NCI-H524 (cell line): ENCODE results near the gene TANGO2.
A peak's percentile ranks its signal among the peaks of the same experiment; 100 is the strongest.

Source experiments
- DNase-seq, 2 experiments: peaks; one replicate each; lab custom pipeline; 2025; lab: John Stamatoyannopoulos, UW

TANGO2 gene

DNA sequence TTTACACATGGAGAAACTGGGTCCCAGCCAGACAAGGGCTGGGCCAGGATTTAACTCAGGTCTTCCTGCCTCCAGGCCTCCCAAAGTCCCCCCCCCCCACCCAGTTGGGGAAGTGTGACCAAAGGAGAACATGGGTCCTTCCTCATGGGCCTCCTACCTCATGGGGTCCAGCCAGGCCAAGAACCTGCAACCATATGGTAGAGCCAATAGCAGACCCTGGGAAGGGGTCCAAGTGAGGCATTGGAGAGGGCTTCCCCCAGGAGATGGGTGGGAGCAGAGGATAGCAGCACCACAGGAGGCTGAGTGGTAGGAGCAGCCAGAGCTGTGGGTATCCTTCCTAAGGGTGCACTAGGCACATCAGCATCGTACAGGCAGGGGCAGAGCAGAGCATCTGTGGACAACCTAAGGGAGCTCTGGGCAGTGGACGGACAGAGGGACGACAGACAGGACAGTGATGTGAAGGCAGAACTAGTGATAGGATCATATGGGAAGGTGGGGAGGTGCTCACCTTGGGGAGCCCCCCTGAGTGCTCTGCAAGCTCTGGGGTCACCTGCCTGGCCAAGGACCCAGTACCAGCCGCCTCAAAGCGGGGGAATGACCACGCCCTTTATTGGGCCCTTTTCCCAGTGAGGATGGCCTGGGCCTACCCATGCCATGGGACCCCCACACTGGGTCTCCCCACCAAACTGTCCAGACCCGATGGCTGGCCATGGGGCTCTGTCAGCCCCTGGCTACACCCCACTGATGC lies 8.7 kb upstream of the TANGO2 start:
- DNase-seq: no peak

DNA sequence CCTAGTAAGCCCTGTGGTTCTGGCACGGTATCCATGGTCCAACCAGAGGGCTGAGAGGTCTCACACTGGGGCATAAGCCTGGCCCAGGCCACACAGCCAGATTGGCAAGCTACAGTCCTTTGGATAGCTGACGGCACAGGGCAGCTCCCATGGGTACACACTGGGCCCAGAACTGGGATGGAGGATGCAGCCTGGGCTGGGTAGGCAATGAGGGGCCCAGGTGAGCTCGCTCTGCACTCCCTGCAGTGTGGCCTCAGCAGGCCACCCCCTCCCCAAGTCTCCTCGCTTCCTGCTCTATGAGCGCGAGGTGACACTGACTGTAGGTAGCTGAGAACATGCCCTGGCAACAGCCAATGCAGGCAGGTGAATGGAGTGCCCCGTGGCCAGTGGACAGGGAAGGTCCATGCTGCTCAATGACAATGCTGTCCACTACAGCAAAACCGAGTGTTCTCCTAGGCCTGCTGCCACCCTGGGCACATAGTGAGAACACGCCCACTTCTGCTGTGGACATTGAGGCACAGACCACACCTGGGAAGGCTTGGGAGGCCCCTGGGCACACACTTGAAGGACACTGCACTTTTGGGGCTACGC lies 8.1 kb upstream of the TANGO2 start:
- DNase-seq: no peak

DNA sequence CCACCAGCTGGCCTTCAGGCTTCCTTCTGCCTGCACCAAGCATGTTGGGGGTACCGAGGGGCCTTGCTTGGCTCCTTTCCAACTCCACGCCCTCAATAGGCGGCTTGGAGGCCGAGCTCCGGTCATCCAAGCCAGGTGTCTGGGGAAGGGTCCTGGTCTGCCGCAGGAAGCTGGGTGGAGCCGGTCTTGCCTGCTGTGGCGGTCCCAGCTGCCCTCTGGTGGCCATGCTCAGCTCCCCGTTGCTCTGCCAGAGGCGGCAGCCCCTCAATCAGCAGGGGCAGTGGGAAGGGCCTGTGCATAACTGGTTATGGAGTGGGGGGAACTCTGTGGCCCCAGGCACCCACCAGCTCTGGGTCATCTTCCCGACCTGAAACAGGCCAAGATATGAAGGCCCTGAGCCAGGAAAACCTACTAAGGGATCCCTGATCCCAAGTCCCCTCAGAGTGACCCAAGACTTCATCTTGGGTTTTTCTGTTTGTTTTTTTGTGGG lies 7.5 kb upstream of the TANGO2 start:
- DNase-seq: peak in 1 of 2 experiments; percentile 71

DNA sequence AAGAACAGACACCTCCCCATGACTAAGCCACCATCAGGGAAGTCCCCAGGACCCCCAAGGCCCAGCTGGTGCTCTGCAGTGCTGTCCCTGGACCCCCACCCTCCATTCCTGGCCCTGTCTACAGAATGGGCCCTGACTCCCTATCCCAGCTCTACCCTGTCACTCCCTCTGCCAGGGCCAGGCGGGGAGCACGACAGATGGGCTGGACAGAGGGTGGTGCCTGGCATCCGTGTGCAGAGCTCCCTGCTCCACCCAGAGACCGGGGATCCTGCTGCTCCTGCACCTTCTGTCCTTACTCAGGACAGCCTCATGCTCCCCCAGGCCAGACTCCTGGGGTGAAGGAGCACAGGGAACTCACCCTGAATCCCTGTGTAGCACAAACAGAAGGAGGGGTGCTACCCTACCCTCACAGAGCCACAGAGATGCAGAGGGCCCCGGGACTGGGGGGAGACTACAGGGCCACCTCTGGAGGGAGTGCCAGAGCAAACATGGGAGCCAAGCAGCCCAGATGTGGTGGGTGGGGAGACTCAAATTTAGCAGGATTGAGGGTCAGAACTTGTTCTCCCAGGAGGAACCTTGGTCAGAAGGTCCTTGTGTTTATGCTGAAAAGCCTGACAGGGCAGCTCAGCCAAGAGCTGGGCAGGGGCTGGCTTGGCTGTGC lies 6.3 kb upstream of the TANGO2 start:
- DNase-seq: peak; percentile 38 to 72

DNA sequence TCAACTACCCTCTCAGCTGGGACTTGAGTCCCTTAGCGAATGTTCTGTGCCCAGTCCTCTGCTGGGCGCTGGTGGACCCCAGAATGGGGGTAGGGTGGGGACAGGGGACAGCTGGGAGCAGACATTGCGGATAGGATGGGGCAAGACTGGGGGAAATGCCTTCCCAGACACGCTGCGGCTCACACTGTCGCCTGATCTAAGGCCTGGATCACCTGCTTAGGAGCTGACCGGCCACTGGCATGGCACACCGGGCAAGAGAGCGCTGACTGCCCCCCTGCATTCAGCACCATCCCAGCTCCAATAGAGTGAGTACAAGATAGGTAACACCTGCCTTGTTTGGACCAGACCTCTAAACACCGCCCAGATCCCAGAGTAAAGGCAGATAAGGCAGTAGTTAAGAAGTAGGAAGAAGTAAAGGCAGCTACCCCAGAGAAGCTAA lies 5.7 kb upstream of the TANGO2 start:
- DNase-seq: no peak

DNA sequence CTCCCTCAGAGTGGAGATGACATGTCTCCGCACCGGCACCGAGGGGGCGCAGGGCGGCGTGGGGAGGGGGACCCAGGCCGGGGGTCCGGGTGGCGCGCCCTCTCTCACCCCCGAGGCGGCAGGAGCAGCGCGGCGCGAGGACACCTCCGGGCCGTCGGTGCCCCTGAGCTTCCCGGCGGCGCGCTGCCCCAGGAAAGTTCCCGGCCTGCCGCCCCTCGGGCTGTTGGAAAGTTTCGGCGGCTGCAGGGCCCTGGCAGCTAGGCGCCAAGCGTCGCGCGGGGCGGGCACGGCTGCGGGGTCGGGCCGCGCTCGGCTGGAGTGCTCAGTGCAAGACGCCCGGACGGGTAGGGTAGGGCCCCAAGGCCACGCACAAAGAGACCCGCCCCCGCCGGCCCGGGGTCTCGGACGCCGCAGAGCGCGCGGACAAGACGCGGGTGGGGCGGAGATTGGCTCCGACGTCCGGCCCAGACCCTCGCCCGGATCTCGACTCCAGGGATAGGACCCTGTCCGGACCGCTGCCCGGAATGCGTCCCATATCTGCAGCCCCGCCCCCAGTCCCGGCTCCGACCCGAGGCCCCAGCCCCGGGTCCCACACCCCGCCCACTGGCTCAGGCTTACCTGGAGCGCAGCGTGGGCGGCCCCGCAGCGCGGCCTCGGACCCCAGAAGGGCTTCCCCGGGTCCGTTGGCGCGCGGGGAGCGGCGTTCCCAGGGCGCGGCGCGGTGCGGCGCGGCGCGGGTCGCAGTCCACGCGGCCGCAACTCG lies 4.8 kb upstream of the TANGO2 start:
- peak in 1 of 2 experiments; percentile 47 for DNase-seq

DNA sequence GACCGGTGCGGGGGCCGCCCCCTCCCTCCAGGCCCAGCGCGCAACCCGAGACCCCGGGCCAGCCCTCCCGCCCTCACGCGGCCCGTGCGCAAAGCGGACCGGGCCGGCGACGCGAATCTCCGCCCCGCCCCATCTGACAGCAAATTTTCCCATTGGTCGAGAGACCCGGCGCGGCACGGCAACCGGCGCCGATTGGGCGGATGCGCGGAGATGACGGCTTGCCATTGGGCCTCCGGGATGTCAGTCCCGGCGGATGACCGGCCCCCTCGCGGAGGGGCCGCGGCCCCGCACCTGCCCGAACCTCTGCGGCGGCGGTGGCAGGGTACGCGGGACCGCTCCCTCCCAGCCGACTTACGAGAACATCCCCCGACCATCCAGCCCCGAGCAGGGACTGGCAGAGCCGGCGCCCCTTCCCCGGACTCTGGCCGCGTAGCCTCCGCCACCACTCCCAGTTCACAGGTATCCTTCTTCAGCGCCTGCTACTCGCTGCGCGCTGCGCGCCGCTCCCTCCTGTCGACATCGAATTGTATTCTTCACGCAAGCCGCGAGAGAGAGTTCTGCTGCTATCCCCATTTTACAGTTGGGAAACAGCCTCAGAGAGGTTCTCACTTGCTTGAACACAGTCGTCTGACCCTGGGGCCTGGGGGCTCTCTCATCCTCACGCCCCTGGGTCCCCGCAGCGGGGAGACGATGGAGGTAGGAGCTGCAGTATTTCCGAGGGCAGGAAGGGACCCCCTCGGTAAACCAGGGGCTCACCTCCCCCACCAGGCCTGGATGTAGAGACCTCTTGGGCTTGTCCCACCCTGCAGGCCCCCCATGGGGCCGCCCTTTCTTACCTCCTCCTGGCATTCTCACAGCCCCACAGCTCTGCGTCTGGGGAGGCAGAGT lies 3.9 kb upstream of the TANGO2 start, which contains the start of gene ARVCF:
Gene ARVCF (minus strand): TSS at position 90 of the 888 bp plus-strand sequence. CDS start 26,029 bp downstream, outside the sequence.
- DNase-seq: peak; percentile 78 to 93

DNA sequence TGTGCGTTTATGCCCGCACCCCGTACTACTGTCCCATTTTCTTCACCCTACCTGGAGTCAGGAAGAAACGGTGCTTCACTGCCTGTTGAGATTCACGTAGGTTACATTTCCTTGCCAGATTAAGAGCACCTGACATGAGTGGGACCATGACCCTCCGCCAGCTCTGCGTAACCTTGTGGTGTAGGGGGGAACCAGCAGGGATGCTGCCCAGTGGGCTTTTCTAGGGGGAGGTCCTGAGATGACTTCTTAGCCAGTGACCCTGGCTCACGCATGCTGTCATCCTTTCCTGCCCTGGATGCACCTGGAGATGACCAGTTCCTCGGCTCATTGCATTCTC lies 3.3 kb upstream of the TANGO2 start:
- no peak for DNase-seq

DNA sequence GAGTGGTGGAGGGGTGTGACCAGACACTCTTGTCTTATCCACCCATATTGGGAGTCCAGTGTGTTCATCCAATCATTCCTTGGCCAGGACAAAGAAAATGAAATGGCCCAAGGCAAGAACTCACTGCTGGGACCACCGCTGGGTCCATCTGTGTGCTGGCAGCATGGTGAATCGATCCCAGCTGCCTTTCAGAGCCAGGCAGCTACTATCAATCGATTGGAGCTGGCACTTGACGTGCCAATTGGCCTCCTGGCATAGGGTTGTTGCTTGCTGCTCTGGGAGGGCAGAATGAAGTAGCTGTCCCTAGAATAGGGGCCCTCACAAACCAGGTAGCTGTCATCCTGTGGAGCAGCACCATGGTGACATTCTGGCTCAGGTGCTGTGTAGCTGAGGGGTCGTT lies 2.9 kb upstream of the TANGO2 start:
- DNase-seq: no peak

DNA sequence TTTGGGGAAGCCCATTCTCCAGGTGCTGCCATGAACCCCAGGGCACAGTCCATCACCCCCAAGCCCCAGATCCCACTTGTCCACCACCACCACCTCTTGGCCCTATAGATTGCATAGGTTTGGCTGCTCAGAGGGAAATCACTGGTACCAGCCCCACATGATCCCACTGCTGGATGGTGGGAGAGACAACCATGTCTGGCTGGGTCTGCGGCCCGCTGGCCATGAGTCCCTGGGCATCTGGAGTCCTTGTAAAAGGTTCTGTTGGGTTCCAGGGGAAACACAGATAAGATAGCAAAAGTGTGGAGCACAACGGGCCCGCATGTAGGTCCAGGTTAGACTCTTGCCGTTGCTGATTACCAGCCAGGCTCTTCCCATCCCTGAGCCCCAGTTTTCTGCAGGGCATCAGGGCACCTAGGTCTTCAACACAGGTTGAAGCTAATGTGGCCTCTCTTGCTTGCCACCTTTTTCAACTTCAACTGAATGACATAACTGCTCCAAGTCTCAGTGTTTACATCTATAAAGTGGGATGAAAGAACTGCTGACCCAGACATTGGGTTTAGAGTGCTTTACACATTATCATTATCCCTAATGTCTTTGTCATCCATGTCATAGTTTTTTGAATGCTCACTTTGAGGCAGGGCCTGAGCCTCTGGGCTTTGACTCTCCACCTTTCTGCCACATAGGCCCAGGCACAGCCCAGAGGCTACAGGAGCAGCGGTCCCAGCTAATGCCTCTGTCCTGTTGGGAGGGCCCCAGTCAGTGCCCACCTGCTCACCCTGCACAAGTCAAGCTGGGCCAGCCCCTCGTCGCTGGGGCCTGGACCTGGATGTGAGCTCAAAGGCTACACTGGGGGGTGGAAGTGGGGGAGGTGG lies 1.0 kb upstream of the TANGO2 start:
- no peak for DNase-seq

DNA sequence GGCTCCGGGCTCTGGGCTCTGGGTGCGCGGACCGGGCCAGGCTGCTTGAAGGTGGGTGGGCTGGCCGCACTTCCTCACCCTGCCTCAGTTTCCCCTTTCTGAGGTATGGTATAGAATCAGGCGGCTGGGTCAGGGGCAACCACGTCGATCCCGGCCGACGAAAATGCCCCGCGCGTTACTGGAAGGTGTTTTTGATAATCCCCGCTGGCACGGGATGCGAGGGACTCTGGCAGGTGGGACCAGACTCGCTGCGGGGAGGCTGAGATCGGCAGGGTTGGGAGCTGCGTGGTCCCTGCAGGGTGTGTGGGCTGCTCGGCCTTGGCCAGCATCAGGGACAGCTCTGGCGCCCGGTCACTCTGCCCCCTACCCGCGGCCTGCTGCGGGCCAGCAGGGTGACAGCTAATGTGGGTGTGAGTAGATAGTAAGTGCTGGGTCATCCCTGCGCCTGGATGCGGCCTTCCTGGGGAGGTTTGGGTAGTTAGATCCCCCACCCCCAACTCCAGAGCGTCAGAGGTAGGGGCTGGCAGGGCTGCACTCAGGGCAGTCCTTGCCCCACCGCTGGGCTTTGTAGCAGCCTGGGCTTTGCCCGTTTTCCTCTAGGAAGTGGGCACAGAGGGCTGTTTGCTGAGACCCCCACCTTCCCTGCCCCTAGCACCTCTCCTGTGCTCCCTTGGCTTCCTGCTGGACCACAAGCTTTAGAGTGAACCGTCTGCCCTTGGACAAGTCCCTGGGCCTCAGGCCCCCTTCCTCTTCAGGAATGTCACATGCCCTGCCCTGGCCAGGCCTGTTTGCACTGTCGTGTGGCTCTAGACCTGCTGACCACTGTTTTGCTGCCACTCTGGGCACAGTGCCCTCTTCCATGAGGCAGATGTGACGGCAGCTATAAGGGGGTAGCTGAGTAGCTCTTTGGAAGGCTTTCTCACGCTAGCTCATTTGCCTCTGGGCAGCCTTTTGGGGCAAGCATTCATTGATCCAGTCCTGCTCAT lies 579 bp downstream of the TANGO2 start:
- no peak for DNase-seq

DNA sequence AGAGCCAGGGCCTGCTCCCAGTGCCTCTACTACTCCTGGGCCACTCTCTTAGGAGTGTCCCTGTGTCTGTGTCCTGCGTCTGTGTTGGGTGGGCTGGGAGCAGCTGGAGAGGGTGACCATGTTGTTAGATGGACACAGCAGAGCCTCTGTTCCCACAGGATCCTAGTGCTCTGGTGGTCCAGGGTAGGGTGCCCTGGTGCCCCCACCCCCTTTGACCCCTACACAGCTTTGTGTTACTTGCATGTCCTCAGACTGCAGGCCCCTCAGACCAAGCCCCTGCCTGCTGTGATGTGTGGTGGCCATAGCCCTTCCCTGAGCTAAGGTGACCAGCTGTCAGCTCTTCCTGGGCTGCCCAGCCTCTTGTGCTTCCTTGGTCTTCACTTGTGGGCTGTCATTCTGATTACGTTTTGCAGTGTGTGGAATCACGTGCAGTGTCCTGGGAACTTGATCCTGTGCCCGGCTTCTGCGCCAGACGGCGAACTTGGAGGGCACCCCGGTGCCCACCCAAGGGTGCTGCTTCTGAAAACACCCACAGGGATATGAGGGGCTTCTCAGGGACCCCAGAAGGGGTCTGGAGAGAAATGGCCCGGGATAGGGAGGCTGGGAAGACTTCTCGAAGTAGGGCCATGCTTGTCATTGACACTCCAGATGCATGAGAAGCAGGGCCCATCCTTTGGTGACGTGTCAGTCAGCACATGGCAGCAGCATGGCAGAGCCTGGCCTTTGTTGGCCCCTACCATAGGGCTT lies 1.5 kb downstream of the TANGO2 start:
- DNase-seq: no peak

DNA sequence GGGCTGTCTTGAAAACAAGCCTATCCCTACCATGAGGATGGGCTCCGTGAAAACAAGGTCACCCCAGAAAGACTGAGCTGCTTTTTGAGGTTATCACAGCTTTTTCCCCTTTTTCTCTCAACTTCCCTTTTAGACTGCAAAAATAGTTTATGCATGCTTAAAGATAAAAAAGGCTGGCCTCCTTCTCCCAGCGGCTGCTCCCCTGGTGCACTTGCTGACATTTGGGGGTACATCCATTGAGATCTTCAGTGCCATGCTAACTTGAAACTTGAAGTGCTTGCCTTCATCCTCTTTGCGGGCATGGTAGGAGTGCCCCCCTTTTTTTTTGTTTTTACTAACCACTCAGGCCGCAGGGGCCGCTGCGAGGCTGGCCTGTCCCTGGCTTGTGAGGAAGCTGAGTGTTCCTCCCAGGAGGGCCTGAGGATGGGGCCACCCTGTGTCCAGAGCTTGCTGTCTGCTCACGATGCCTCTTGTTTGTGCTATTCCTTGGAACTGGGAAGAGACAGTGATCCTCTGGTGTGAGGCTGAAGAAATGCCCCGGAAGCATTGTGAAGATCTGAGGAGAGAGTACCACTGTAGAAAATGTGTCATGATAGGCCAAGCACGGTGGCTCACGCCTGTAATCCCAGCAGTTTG lies 2.2 kb downstream of the TANGO2 start:
- no peak for DNase-seq

DNA sequence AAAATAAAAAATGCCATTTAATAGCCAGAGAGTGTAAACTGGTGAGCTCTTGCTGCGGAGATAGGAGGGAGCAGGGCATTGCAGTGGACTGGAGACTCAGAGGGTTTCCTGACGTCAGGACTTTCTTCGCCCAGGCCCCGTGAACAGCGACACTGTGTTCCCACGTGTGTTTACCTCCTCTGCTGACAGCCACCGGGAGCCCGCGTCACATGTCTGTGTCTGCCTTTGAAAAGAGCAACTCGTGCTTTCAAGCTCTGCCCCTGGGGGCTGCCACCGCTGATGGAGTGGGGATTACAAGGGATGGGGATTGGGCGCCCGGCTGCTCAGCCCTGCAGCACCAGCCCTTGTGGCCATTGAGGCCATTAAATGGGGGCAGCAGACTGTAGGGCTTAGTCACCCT lies 3.3 kb downstream of the TANGO2 start:
- DNase-seq: peak; percentile 67 to 82

DNA sequence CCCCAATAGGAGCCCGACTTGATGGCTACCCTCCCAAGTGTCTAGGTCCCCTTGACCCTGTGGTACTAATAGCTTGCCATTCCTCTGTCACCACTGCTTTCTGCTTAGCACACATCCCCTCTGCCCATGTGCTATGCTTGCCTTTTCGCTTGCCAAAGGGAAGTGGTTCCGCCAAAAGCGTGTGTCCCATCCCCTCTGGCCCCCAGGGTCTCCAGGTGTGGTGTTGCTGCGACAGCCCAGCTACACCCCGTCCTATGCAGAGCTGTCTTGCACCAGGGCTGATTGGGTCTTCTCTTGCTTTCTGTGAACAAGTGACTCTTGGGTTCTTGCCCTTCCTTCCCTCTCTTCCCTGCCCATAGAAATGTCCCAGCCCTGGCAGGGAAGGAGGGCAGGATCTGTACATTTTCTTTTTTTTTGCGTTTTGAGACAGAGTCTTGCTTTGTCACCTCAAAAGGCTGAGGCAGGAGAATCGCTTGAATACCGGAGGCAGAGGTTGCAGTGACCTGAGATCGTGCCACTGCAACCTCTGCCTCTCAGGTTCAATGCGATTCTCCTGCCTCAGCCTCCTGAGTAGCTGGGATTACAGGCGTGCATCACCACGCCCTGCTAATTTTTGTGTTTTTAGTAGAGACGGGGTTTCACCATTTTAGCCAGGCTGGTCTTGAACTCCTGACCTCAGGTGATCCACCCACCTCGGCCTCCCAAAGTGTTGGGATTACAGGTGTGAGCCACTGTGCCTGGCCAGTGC lies 3.9 kb downstream of the TANGO2 start:
- no peak for DNase-seq

DNA sequence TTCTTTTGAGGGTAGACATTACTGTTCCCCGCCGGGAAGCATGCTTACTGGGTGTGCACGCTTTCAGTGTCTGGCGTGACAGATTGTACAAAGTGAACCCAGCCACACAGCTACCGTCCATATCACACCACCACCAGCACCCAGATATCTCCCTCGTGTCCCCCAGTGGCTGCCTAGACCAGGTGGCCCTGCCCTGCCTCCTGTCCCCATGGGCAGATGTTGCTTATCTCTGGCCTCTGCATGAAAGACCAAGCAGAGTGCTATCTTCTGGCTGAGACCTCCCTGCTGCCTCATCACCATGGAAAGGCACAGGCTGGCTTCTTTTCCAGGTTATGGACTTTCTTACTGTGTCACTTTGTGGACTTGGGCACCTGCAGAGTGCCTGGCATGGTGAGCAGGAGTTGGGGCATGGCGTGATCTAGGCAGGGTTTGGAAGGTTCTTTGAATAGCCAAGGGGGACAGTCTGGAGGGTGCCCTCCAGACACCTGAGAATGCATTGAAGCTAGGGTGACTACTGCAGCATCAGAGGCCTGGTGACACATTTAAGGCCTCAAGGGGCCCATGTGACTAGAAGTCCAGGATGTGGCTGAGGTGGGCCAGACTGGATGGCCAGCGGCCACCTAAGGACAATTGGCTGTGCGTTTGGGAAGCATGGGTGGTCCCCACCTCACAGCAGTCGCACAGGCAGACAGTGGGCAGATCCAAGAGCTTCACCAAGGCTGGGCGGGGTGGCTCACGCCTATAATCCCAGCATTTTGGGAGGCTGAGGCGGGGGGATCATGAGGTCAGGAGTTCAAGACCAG lies 4.7 kb downstream of the TANGO2 start:
- DNase-seq: no peak
